WTC11 (cell line): ENCODE measurements around the gene ALAS1. TPM values are rescaled to one million over a fixed set of nuclear protein-coding genes. Genes with fewer than 3 reads are reported as not detected.

ENCODE experiments used
- ATAC-seq: fragments of 200-7000 bp; cut with Tn5 transposase; 2 replicates; pipeline ENCODE4 v1.10.0; 2021; ENCODE audit warnings: mild to moderate bottlenecking, moderate library complexity
- CTCF ChIA-PET: fragments of 300-600 bp; sonication (Branson Sonifier 250); formaldehyde crosslinking; loops from one replicate; lab custom pipeline; 2021; ENCODE audit warnings: antibody characterized with exemption; lab: Charles Lee
- POLR2A ChIA-PET: fragments of 350-600 bp; sonication (Branson Sonifier 250); formaldehyde crosslinking; loops from one replicate; lab custom pipeline; 2021; ENCODE audit warnings: antibody characterized with exemption; lab: Charles Lee
- DNase-seq: peaks from one replicate; pipeline ENCODE4 v3.0.0; 2021; ENCODE audit warnings: low spot score
- H3K27ac Mint-ChIP-seq: 2 replicates; pipeline ENCODE4 v1.8.0; 2021; ENCODE audit warnings: mixed read lengths
- H3K27me3 Mint-ChIP-seq: 2 replicates; pipeline ENCODE4 v1.8.0; 2021; ENCODE audit warnings: low read depth, mild to moderate bottlenecking, moderate library complexity, mixed read lengths
- H3K36me3 Mint-ChIP-seq: 2 replicates; pipeline ENCODE4 v1.8.0; 2021; ENCODE audit warnings: mixed read lengths
- H3K4me1 Mint-ChIP-seq: 2 replicates; pipeline ENCODE4 v1.8.0; 2022; ENCODE audit warnings: mixed read lengths
- H3K4me3 Mint-ChIP-seq: 2 replicates; pipeline ENCODE4 v1.8.0; 2021; ENCODE audit warnings: mild to moderate bottlenecking, moderate library complexity, mixed read lengths
- H3K9me3 Mint-ChIP-seq: 2 replicates; pipeline ENCODE4 v1.8.0; 2021; ENCODE audit warnings: mixed read lengths
- CREM ChIP-seq: sonication (generic); formaldehyde crosslinking; IDR thresholded peaks from 2 replicates; pipeline ENCODE4 v1.8.1; 2022; ENCODE audit warnings: mild to moderate bottlenecking, missing genetic modification reagents, moderate library complexity
- ESRRA ChIP-seq: sonication (generic); formaldehyde crosslinking; IDR thresholded peaks from 2 replicates; pipeline ENCODE4 v1.8.1; 2022; ENCODE audit warnings: mild to moderate bottlenecking, missing genetic modification reagents, borderline replicate concordance
- FOXJ3 ChIP-seq: sonication (generic); formaldehyde crosslinking; IDR thresholded peaks from 2 replicates; pipeline ENCODE4 v1.9.0; 2021; ENCODE audit warnings: missing genetic modification reagents, mild to moderate bottlenecking, borderline replicate concordance
- GTF2I ChIP-seq: fragments of 250-450 bp; sonication (Bioruptor Pico); conservative IDR thresholded peaks from 2 replicates; pipeline ENCODE4 v1.4.0; 2021; ENCODE audit warnings: mild to moderate bottlenecking
- NR1H2 ChIP-seq: sonication (generic); formaldehyde crosslinking; IDR thresholded peaks from 2 replicates; pipeline ENCODE4 v1.9.0; 2021; ENCODE audit warnings: mild to moderate bottlenecking, moderate library complexity, missing genetic modification reagents
- RELA ChIP-seq: sonication (generic); formaldehyde crosslinking; IDR thresholded peaks from 2 replicates; pipeline ENCODE4 v1.8.1; 2022; ENCODE audit warnings: missing genetic modification reagents, mild to moderate bottlenecking, borderline replicate concordance
- SP1 ChIP-seq: sonication (generic); formaldehyde crosslinking; conservative IDR thresholded peaks from 2 replicates; pipeline ENCODE4 v1.8.1; 2022; ENCODE audit warnings: missing genetic modification reagents
- TEAD4 ChIP-seq: sonication (generic); formaldehyde crosslinking; IDR thresholded peaks from 2 replicates; pipeline ENCODE4 v1.8.0; 2022; ENCODE audit warnings: mild to moderate bottlenecking, missing genetic modification reagents
- ZNF416 ChIP-seq: fragments of 250-450 bp; sonication (Bioruptor Pico); IDR thresholded peaks from 2 replicates; pipeline ENCODE4 v1.9.0; 2021; ENCODE audit warnings: mild to moderate bottlenecking, inconsistent platforms
- ZNF423 ChIP-seq: fragments of 250-450 bp; sonication (Bioruptor Pico); IDR thresholded peaks from 2 replicates; pipeline ENCODE4 v2.1.2; 2022; ENCODE audit warnings: mild to moderate bottlenecking, moderate library complexity
- total RNA-seq: library from RNA; stranded (reverse); gene quantifications from 3 replicates; pipeline ENCODE4 v1.2.3, GENCODE V29; 2021
- TF ChIP-seq, protein P1 (sequence below): sonication (generic); formaldehyde crosslinking; IDR thresholded peaks from 2 replicates; pipeline ENCODE4 v1.8.1; 2023; ENCODE audit warnings: mild to moderate bottlenecking, missing genetic modification reagents, moderate library complexity
- TF ChIP-seq, protein P2 (sequence below): sonication (generic); formaldehyde crosslinking; IDR thresholded peaks from 2 replicates; pipeline ENCODE4 v1.8.1; 2022; ENCODE audit warnings: low read depth, missing genetic modification reagents, borderline replicate concordance
- TF ChIP-seq, protein P3 (sequence below): sonication (generic); formaldehyde crosslinking; IDR thresholded peaks from 2 replicates; pipeline ENCODE4 v1.8.0; 2023; ENCODE audit warnings: missing genetic modification reagents
- TF ChIP-seq, protein P4 (sequence below): fragments of 250-450 bp; sonication (Bioruptor Pico); IDR thresholded peaks from 2 replicates; pipeline ENCODE4 v1.8.0; 2021; ENCODE audit warnings: mild to moderate bottlenecking
- TF ChIP-seq, protein P5 (sequence below): sonication (generic); formaldehyde crosslinking; conservative IDR thresholded peaks from 2 replicates; pipeline ENCODE4 v1.8.1; 2023; ENCODE audit warnings: mild to moderate bottlenecking, low read depth, missing genetic modification reagents, moderate library complexity
- TF ChIP-seq, protein P6 (sequence below): fragments of 250-450 bp; sonication (Bioruptor Pico); IDR thresholded peaks from 2 replicates; pipeline ENCODE4 v1.9.0; 2021; ENCODE audit warnings: mild to moderate bottlenecking
- TF ChIP-seq, protein P7 (sequence below): sonication (generic); formaldehyde crosslinking; IDR thresholded peaks from 2 replicates; pipeline ENCODE4 v1.8.0; 2023; ENCODE audit warnings: mild to moderate bottlenecking, missing genetic modification reagents

Gene ALAS1
- total RNA-seq, 1 experiment from 2014 or later: 39.1 TPM

DNA sequence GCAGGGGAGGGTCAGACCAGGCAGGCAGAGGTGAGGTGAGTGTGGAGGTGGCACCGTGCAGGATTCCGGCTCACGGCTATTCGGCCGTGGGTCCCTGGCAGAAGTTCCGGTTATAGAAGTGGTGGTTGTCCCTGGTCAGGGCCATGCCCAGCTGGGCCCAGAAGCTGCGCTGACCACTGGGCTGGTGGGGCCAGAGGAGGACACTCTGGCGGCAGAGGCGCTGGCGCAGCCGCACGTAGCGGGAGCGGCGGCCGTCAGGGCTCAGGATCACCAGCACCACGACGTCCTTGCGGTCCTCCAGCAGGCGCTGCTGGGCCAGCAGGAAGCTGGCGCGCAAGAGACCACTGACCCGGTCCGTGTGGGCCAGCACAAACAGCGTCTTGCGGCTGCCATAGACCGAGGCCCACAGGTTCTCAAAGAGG lies 23.2 kb downstream of the ALAS1 start:
- POLR2A ChIA-PET: interaction anchor here (1.5 kb wide), 1 partner anchor 16 kb away, joined by 3 read pairs; no protein-coding TSS in a partner anchor
- peaks cover 9% of the 10 kb centered on the region for H3K4me1 Mint-ChIP-seq
- H3K4me3 Mint-ChIP-seq: no peak overlapping the region
- no peak overlapping the region for H3K27ac Mint-ChIP-seq
- no peaks in the 10 kb centered on the region for H3K27me3 Mint-ChIP-seq
- no peak for ATAC-seq
- peaks cover 2% of the 10 kb centered on the region; the same call in 1 of the 2 replicates for H3K36me3 Mint-ChIP-seq
- no peaks in the 10 kb centered on the region for H3K9me3 Mint-ChIP-seq
- CTCF ChIA-PET: interaction anchor here (0.5 to 11.5 kb wide), 74 partner anchors 9 to 540 kb away, joined by 3 to 222 read pairs (median 6); partner anchors contain the start of genes DUSP7, GLYCTK, POC1A and PPM1M
- DNase-seq: no peak
- TF ChIP-seq ZNF423 (CRISPR knock-in tag): no peak
- TF ChIP-seq, protein P1, sequence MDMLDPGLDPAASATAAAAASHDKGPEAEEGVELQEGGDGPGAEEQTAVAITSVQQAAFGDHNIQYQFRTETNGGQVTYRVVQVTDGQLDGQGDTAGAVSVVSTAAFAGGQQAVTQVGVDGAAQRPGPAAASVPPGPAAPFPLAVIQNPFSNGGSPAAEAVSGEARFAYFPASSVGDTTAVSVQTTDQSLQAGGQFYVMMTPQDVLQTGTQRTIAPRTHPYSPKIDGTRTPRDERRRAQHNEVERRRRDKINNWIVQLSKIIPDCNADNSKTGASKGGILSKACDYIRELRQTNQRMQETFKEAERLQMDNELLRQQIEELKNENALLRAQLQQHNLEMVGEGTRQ (CRISPR knock-in tag): no peak
- TF ChIP-seq, protein P2, sequence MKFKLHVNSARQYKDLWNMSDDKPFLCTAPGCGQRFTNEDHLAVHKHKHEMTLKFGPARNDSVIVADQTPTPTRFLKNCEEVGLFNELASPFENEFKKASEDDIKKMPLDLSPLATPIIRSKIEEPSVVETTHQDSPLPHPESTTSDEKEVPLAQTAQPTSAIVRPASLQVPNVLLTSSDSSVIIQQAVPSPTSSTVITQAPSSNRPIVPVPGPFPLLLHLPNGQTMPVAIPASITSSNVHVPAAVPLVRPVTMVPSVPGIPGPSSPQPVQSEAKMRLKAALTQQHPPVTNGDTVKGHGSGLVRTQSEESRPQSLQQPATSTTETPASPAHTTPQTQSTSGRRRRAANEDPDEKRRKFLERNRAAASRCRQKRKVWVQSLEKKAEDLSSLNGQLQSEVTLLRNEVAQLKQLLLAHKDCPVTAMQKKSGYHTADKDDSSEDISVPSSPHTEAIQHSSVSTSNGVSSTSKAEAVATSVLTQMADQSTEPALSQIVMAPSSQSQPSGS (CRISPR knock-in tag): no peak
- TF ChIP-seq TEAD4: no peak
- TF ChIP-seq, protein P3, sequence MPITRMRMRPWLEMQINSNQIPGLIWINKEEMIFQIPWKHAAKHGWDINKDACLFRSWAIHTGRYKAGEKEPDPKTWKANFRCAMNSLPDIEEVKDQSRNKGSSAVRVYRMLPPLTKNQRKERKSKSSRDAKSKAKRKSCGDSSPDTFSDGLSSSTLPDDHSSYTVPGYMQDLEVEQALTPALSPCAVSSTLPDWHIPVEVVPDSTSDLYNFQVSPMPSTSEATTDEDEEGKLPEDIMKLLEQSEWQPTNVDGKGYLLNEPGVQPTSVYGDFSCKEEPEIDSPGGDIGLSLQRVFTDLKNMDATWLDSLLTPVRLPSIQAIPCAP: no peak
- TF ChIP-seq ESRRA (CRISPR knock-in tag): no peak
- TF ChIP-seq GTF2I (CRISPR knock-in tag): no peak

DNA sequence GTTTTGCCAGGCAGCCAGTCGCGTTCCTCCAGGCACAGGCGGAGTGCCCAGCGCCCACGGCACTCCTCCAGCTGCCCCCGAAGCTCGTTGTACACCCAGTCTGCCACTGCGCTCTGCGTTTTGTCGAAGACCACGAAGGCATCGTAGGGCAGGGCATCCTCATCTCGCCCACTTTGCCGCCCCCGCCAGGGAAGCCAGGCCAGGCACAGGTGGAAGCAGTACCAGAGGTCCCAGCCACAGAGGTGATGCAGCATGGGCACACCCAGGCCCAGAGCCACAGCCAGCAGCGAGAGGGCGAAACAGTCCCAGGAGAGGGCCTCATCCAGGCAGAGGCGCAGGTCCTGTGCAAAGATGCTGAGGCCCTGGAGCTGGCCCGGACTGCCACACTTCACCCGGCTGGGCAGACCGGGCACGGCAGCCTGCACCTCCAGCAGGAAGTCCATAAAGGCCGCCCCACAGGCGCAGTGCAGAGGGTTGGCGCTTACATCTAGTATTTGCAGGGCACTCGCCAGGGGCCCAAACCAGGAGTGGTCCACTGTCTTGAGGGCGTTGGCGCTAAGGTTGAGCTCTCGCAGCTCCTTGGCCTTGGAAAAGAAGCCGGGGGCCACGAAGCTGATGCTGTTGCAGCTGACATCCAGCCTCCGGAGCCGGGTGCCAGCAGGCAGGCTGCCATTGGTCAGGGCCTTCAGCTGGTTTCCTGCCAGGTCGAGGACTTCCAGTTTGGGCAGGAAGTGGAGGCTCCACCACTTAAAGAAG lies 23.8 kb downstream of the ALAS1 start:
- ATAC-seq: no peak
- H3K9me3 Mint-ChIP-seq: no peaks in the 10 kb centered on the region
- POLR2A ChIA-PET: interaction anchor here (0.6 to 0.9 kb wide), 2 partner anchors 16 to 19 kb away, joined by 3 read pairs; no protein-coding TSS in a partner anchor
- no peaks in the 10 kb centered on the region for H3K27me3 Mint-ChIP-seq
- no peak for DNase-seq
- TF ChIP-seq FOXJ3 (CRISPR knock-in tag) (no peak), RELA (CRISPR knock-in tag) (0 out of 2 replicates have a peak, but pooled peaks have one; percentile 39)
- TF ChIP-seq, all 79 proteins: peak for 1
- Mint-ChIP-seq H3K36me3 (no peaks in the 10 kb centered on the region), H3K27ac (no peak overlapping the region), H3K4me3 (no peak overlapping the region), H3K4me1 (peaks cover 9% of the 10 kb centered on the region)
- CTCF ChIA-PET: interaction anchor here (0.5 to 11.5 kb wide), 31 partner anchors 13 to 225 kb away, joined by 3 to 222 read pairs (median 11); partner anchors contain the start of genes PPM1M, TWF2 and WDR82

DNA sequence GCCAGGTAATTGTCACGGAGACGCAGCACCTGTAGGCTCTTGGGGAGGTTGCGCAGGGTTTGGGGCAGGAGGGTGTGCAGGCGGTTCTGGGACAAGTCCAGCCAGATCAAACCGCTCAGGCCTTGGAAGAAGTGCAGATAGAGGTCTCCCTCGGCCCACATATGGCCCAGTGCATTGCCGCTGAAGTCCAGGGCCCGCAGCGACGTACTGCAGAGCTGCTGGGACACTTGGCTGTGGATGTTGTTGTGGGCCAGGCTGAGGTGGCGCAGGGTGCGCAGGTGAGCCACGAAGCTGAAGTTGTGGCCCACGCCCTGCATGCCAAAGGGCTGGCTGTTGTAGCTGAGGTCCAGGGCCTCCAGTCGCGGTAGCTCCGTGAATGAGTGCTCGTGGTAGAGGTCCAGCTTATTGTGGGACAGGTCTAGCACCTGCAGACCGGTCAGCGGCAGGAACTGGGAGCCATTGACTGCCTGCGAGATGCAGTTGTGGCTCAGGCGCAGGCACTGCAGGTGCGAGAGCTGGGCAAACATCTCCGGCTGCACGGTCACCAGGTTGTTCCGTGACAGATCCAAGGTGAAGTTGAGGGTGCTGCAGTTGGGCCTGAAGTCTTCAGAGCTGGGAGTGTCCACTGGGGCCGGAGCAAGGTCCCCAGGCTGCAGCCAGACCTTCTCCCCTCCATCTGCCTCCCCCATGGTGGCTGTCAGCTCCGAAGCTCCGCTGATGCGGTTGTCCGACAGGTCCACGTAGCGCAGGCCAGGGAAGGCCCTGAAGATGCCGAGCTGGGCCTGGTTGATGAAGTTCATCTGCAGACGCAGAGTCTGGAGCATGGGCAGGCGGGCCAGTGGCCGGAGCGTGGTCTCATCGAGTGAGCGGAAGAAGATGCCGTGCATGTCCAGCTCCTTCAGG lies 24.6 kb downstream of the ALAS1 start:
- POLR2A ChIA-PET: interaction anchor here (0.6 to 0.9 kb wide), 2 partner anchors 15 to 18 kb away, joined by 3 read pairs; no protein-coding TSS in a partner anchor
- no peaks in the 10 kb centered on the region for H3K27me3 Mint-ChIP-seq
- H3K4me3 Mint-ChIP-seq: no peak overlapping the region
- DNase-seq: no peak
- no peak for ATAC-seq
- H3K9me3 Mint-ChIP-seq: no peaks in the 10 kb centered on the region
- H3K27ac Mint-ChIP-seq: peak overlapping the region; percentile 68; the same call in 1 of the 2 replicates
- H3K4me1 Mint-ChIP-seq: peaks cover 9% of the 10 kb centered on the region
- CTCF ChIA-PET: interaction anchor here (0.5 to 11.5 kb wide), 12 partner anchors 12 to 190 kb away, joined by 3 to 222 read pairs (median 20); partner anchors contain the start of genes PPM1M, TWF2 and WDR82
- H3K36me3 Mint-ChIP-seq: no peaks in the 10 kb centered on the region
- no peak for TF ChIP-seq SP1
- TF ChIP-seq ZNF416 (CRISPR knock-in tag): no peak
- TF ChIP-seq, protein P4, sequence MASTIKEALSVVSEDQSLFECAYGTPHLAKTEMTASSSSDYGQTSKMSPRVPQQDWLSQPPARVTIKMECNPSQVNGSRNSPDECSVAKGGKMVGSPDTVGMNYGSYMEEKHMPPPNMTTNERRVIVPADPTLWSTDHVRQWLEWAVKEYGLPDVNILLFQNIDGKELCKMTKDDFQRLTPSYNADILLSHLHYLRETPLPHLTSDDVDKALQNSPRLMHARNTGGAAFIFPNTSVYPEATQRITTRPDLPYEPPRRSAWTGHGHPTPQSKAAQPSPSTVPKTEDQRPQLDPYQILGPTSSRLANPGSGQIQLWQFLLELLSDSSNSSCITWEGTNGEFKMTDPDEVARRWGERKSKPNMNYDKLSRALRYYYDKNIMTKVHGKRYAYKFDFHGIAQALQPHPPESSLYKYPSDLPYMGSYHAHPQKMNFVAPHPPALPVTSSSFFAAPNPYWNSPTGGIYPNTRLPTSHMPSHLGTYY (CRISPR knock-in tag): no peak
- no peak for TF ChIP-seq CREM (CRISPR knock-in tag)
- TF ChIP-seq, protein P5, sequence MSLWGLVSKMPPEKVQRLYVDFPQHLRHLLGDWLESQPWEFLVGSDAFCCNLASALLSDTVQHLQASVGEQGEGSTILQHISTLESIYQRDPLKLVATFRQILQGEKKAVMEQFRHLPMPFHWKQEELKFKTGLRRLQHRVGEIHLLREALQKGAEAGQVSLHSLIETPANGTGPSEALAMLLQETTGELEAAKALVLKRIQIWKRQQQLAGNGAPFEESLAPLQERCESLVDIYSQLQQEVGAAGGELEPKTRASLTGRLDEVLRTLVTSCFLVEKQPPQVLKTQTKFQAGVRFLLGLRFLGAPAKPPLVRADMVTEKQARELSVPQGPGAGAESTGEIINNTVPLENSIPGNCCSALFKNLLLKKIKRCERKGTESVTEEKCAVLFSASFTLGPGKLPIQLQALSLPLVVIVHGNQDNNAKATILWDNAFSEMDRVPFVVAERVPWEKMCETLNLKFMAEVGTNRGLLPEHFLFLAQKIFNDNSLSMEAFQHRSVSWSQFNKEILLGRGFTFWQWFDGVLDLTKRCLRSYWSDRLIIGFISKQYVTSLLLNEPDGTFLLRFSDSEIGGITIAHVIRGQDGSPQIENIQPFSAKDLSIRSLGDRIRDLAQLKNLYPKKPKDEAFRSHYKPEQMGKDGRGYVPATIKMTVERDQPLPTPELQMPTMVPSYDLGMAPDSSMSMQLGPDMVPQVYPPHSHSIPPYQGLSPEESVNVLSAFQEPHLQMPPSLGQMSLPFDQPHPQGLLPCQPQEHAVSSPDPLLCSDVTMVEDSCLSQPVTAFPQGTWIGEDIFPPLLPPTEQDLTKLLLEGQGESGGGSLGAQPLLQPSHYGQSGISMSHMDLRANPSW (CRISPR knock-in tag): no peak
- TF ChIP-seq RELA (CRISPR knock-in tag): no peak
- TF ChIP-seq, protein P6, sequence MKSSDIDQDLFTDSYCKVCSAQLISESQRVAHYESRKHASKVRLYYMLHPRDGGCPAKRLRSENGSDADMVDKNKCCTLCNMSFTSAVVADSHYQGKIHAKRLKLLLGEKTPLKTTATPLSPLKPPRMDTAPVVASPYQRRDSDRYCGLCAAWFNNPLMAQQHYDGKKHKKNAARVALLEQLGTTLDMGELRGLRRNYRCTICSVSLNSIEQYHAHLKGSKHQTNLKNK (CRISPR knock-in tag): no peak
- no peak for TF ChIP-seq NR1H2 (CRISPR knock-in tag)
- TF ChIP-seq, protein P7, sequence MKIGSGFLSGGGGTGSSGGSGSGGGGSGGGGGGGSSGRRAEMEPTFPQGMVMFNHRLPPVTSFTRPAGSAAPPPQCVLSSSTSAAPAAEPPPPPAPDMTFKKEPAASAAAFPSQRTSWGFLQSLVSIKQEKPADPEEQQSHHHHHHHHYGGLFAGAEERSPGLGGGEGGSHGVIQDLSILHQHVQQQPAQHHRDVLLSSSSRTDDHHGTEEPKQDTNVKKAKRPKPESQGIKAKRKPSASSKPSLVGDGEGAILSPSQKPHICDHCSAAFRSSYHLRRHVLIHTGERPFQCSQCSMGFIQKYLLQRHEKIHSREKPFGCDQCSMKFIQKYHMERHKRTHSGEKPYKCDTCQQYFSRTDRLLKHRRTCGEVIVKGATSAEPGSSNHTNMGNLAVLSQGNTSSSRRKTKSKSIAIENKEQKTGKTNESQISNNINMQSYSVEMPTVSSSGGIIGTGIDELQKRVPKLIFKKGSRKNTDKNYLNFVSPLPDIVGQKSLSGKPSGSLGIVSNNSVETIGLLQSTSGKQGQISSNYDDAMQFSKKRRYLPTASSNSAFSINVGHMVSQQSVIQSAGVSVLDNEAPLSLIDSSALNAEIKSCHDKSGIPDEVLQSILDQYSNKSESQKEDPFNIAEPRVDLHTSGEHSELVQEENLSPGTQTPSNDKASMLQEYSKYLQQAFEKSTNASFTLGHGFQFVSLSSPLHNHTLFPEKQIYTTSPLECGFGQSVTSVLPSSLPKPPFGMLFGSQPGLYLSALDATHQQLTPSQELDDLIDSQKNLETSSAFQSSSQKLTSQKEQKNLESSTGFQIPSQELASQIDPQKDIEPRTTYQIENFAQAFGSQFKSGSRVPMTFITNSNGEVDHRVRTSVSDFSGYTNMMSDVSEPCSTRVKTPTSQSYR (CRISPR knock-in tag): no peak
- TF ChIP-seq TEAD4: no peak
